B cell (primary cell): ENCODE data around the gene SPEM2. TPM values are rescaled to one million over a fixed set of nuclear protein-coding genes. Genes with fewer than 3 reads are reported as not detected.

Experiments used
- ATAC-seq: fragments of 200-7000 bp; cut with Tn5 transposase; one replicate; pipeline ENCODE4 v1.10.0; 2021; ENCODE audit warnings: low read depth, mild to moderate bottlenecking, moderate number of reproducible peaks, moderate library complexity
- CTCF ChIA-PET: fragments of 350-600 bp; sonication (Branson Sonifier 250); formaldehyde crosslinking; loops from one replicate; lab custom pipeline; 2021; ENCODE audit warnings: antibody characterized with exemption, inconsistent platforms; lab: Charles Lee
- POLR2A ChIA-PET: fragments of 350-600 bp; sonication (Branson Sonifier 250); formaldehyde crosslinking; loops from one replicate; lab custom pipeline; 2021; ENCODE audit warnings: antibody characterized with exemption; lab: Charles Lee
- DNase-seq: peaks from one replicate; pipeline ENCODE4 v3.0.0; 2013
- H2AFZ ChIP-seq: 2 replicates; pipeline ENCODE4 v1.6.1; 2012; ENCODE audit warnings: mild to moderate bottlenecking, low read depth, low read length; ENCODE audit not compliant: insufficient read depth, poor library complexity, severe bottlenecking
- H3K27ac ChIP-seq, 2 donors: 1 replicate in 1 of 2; 2 replicates in 1 of 2; pipeline ENCODE4 v1.5.1; 2012 to 2013; ENCODE audit warnings: low read length in 2 of 2, mild to moderate bottlenecking in 2 of 2, moderate library complexity in 1 of 2
- H3K27me3 ChIP-seq, 4 experiments: fragments of 200-600 bp in 1 of 4; sonication (generic) in 1 of 4; replicated peaks in 1 of 4; 1 replicate in 2 of 4; 2 replicates in 2 of 4; pipeline versions ENCODE4 v1.6.1 to v1.7.0; 2013 to 2016; ENCODE audit warnings: low read length in 3 of 4, mild to moderate bottlenecking in 2 of 4, mixed read lengths in 1 of 4, moderate library complexity in 1 of 4; ENCODE audit not compliant: insufficient read depth in 4 of 4, control insufficient read depth in 3 of 4; ENCODE audit errors: control extremely low read depth in 1 of 4
- H3K36me3 ChIP-seq, 2 experiments: replicated peaks in 1 of 2; 1 replicate in 1 of 2; 2 replicates in 1 of 2; pipeline versions ENCODE4 v1.6.1 to v1.7.1; 2013; ENCODE audit warnings: low read length in 1 of 2; ENCODE audit not compliant: insufficient read depth in 2 of 2, control insufficient read depth in 1 of 2; ENCODE audit errors: control extremely low read depth in 1 of 2, extremely low read depth in 1 of 2
- H3K4me1 ChIP-seq, 2 donors: fragments of 200-600 bp in 1 of 2; sonication (generic) in 1 of 2; 1 replicate in 1 of 2; 2 replicates in 1 of 2; pipeline versions ENCODE4 v1.5.1 to v1.6.1; 2013 to 2017; ENCODE audit warnings: low read length in 2 of 2; ENCODE audit not compliant: control insufficient read depth in 2 of 2, insufficient read depth in 2 of 2
- H3K4me2 ChIP-seq: replicated peaks from 2 replicates; pipeline ENCODE3; 2012; ENCODE audit warnings: mild to moderate bottlenecking, low read depth, low read length; ENCODE audit not compliant: poor library complexity, severe bottlenecking
- H3K4me3 ChIP-seq, 5 experiments: fragments of 200-600 bp in 1 of 5; sonication (generic) in 1 of 5; 1 replicate in 3 of 5; 2 replicates in 2 of 5; pipeline versions ENCODE4 v1.5.1 to v1.7.0; 2011 to 2016; ENCODE audit warnings: low read length in 4 of 5, mild to moderate bottlenecking in 4 of 5, low read depth in 2 of 5, control low read depth in 1 of 5, moderate library complexity in 1 of 5; ENCODE audit not compliant: insufficient read depth in 1 of 5; ENCODE audit errors: control extremely low read depth in 1 of 5, extremely low read depth in 1 of 5
- H3K79me2 ChIP-seq: fragments of 200-600 bp; sonication (generic); one replicate; pipeline ENCODE4 v1.6.0; 2016; ENCODE audit warnings: low read length; ENCODE audit not compliant: control insufficient read depth, insufficient read depth
- H3K9ac ChIP-seq: fragments of 200-600 bp; sonication (generic); 2 replicates; pipeline ENCODE4 v1.6.1; 2017; ENCODE audit warnings: mild to moderate bottlenecking, low read length, moderate library complexity
- H3K9me3 ChIP-seq, 3 donors: one replicate each; pipeline versions ENCODE4 v1.6.1 to v1.7.1; 2013; ENCODE audit warnings: low read length in 2 of 3; ENCODE audit not compliant: control insufficient read depth in 2 of 3, insufficient read depth in 1 of 3; ENCODE audit errors: control extremely low read depth in 1 of 3
- H4K20me1 ChIP-seq: 2 replicates; pipeline ENCODE4 v1.6.0; 2012; ENCODE audit warnings: mild to moderate bottlenecking, low read length; ENCODE audit not compliant: insufficient read depth, control insufficient read depth, poor library complexity, severe bottlenecking
- H3K27ac Mint-ChIP-seq: one replicate; pipeline ENCODE4 v1.8.0; 2021; ENCODE audit warnings: mixed read lengths
- H3K27me3 Mint-ChIP-seq: one replicate; pipeline ENCODE4 v1.8.0; 2021; ENCODE audit warnings: mixed read lengths
- H3K4me1 Mint-ChIP-seq: one replicate; pipeline ENCODE4 v1.8.0; 2021; ENCODE audit warnings: mixed read lengths
- H3K4me3 Mint-ChIP-seq: one replicate; pipeline ENCODE4 v1.8.0; 2021; ENCODE audit warnings: mixed read lengths
- H3K9me3 Mint-ChIP-seq: one replicate; pipeline ENCODE4 v1.8.0; 2022; ENCODE audit warnings: mixed read lengths; ENCODE audit not compliant: insufficient read depth
- CTCF ChIP-seq: fragments of 200-600 bp; IDR thresholded peaks from one replicate; pipeline ENCODE4 v1.8.0; 2022; ENCODE audit warnings: antibody characterized with exemption, mild to moderate bottlenecking
- EZH2 ChIP-seq: IDR thresholded peaks from 2 replicates; pipeline ENCODE4 v1.6.1; 2012; ENCODE audit warnings: borderline replicate concordance, low read depth, mild to moderate bottlenecking, moderate library complexity, low read length; ENCODE audit not compliant: insufficient read depth, poor library complexity, severe bottlenecking
- WGBS: methylation state at CpG from one replicate; pipeline ENCODE4 v1.1.5; 2013; ENCODE audit warnings: missing lambda C conversion rate; ENCODE audit not compliant: insufficient coverage; 5-methylcytosine and 5-hydroxymethylcytosine counted together
- intact Hi-C: fragments of 100-400 bp; cut with micrococcal nuclease; formaldehyde crosslinking; loops from one replicate; pipeline ENCODE4 v1.10.0; 2022
- polyA plus RNA-seq: library from polyadenylated mRNA; depleted of rRNA; stranded (reverse); fragments of >200 nt; gene quantifications from 2 replicates; pipeline ENCODE4 v1.2.3, GENCODE V29; 2012
- total RNA-seq, 2 donors: library from RNA; stranded (reverse); fragments of 120-200 nt in 1 of 2; gene quantifications; 1 replicate in 1 of 2; 2 replicates in 1 of 2; pipeline versions ENCODE4 v1.2.3 to v1.2.4, GENCODE V29; 2013 to 2022

Gene SPEM2
- total and polyA plus RNA-seq, 2 donors (not counting 1 experiment from before 2014, with no cell fraction given) = not detected

- Histone ChIP-seq H3K9ac (no peak overlapping the region), H4K20me1 (peaks cover 20% of the 10 kb centered on the region), H3K4me1 (peaks cover 44 to 52% of the 10 kb centered on the region in 2 donors), H2AFZ (no peak overlapping the region), H3K4me3 (no peak overlapping the region), H3K9me3 (peaks cover 0 to 29% (median 0%) of the 10 kb centered on the region in 3 donors), H3K27ac (no peak overlapping the region), H3K36me3 (no peaks in the 10 kb centered on the region), H3K79me2 (peaks cover 7% of the 10 kb centered on the region), H3K4me2 (no peak overlapping the region), H3K27me3 (peaks cover 0 to 88% (median 60%) of the 10 kb centered on the region in 4 experiments)
- POLR2A ChIA-PET = interaction anchor here (0.5 to 2.0 kb wide), 8 partner anchors 9 to 165 kb away, joined by 3 to 8 read pairs (median 4); partner anchors contain the start of genes POLR2A and TMEM102
- Mint-ChIP-seq H3K27ac (no peak overlapping the region), H3K9me3 (no peaks in the 10 kb centered on the region), H3K4me3 (peak overlapping the region; percentile 23), H3K4me1 (peaks cover 38% of the 10 kb centered on the region), H3K27me3 (peaks cover 75% of the 10 kb centered on the region)
- intact Hi-C loops = no loop called here
- DNase-seq (no peak), ATAC-seq (no peak)
- WGBS = 100% methylated on average over 4 of the region's 7 CpGs
- TF ChIP-seq EZH2 = no peak
- no peak for TF ChIP-seq CTCF
- CTCF ChIA-PET = interaction anchor here (0.5 to 3.8 kb wide), 10 partner anchors 8 to 189 kb away, joined by 3 to 17 read pairs (median 4); partner anchors contain the start of gene TMEM102
These were observed 18.4 kb downstream of the SPEM2 start for GRCh38 chr17:7443499-7444485.
